ENCODE data around the gene L3MBTL3. TPM values are rescaled to one million over a fixed set of nuclear protein-coding genes. Genes with fewer than 3 reads are reported as not detected.
"Not testable (repeated sequence)": the region's sequence is repeated elsewhere in the genome, so short reads cannot be mapped to it uniquely, and the experiment has no call there.

Gene L3MBTL3
- total RNA-seq, 4 donors from 2014 or later: 2.1 to 6.1 (median 5.9) TPM

DNA sequence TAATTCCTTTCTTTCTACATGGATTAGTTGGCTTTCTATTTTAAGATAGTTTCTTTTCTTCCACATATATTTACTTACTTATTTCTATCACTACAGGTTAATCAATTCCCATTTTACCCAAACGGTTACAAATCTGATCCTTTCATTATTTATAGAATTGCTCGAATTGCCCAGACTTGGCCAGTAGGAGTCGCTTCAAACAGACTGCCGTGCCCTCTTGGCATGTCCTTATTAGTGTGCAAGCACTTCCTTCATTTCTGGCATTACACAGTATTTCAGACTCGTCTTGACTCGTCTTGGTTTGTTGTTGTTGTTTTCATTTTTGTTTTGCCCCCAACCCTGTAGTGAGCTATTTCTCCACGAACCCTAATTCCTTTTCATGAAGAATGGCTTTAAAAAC, 129.8 kb downstream of the L3MBTL3 start:
- in situ Hi-C loops (cut with MboI; ENCODE audit: low sequenced_read_pairs in 4 of 4): no loop called here
- intact Hi-C loops (cut with DNase I; ENCODE audit: low total_unique reads): no loop called here
- Histone ChIP-seq H3K36me3 (no peaks in the 10 kb centered on the region), H3K4me3 (no peak overlapping the region), H3K9me3 (no peaks in the 10 kb centered on the region), H3K27me3 (no peaks in the 10 kb centered on the region), H3K4me1 (no peaks in the 10 kb centered on the region), H3K27ac (no peak overlapping the region)
- DNase-seq: no peak
- ATAC-seq: no peak
- TF ChIP-seq, protein P1, sequence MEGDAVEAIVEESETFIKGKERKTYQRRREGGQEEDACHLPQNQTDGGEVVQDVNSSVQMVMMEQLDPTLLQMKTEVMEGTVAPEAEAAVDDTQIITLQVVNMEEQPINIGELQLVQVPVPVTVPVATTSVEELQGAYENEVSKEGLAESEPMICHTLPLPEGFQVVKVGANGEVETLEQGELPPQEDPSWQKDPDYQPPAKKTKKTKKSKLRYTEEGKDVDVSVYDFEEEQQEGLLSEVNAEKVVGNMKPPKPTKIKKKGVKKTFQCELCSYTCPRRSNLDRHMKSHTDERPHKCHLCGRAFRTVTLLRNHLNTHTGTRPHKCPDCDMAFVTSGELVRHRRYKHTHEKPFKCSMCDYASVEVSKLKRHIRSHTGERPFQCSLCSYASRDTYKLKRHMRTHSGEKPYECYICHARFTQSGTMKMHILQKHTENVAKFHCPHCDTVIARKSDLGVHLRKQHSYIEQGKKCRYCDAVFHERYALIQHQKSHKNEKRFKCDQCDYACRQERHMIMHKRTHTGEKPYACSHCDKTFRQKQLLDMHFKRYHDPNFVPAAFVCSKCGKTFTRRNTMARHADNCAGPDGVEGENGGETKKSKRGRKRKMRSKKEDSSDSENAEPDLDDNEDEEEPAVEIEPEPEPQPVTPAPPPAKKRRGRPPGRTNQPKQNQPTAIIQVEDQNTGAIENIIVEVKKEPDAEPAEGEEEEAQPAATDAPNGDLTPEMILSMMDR (IDR thresholded peaks at IDR 0.05 in 4 of 5, conservative IDR thresholded peaks at IDR 0.05 in 1 of 5): no peak
- no peak for TF ChIP-seq POLR2A (IDR thresholded peaks at IDR 0.05)

DNA sequence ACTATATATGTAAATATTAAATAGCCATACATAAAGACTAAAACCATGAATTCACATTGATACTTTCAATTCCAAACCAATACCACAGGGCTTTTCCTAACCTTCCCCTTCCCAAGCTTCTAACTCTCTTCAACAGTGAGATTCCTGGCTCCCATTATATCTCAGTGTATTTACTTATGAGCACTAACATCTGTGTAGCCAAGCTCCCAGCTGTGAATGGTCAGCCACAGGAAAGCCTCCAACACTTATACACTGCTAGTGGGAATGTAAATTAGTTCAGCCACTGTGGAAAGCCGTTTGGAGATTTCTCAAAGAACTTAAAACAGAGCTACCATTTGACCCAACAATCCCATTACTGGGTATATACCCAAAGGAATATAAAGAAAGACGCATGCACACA, 130.6 kb downstream of the L3MBTL3 start:
- H3K4me1 ChIP-seq; DNase-seq; H3K4me3 ChIP-seq; intact Hi-C loops (cut with DNase I; ENCODE audit: low total_unique reads); H3K36me3 ChIP-seq; H3K9me3 ChIP-seq; H3K27ac ChIP-seq; in situ Hi-C loops (cut with MboI; ENCODE audit: low sequenced_read_pairs in 4 of 4); ATAC-seq; H3K27me3 ChIP-seq: not testable (repeated sequence)

DNA sequence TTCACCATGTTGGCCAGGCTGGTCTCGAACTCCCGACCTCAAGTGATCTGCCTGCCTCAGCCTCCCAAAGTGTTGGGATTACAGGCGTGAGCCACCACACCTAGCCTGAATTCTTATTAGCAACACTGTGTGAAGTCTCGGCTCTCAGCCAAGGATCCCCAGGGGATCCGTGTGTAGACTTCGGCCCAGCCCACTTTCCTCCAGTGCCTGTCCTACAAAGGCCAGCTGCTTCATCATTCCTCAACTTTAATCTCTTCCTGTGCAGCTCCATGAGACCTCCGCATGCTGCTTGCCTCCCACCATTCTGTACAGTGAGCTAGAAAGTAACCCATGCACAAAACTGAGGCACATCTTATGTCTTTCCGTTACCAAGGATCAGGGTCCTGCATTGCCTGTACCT, 132.5 kb downstream of the L3MBTL3 start:
- ATAC-seq (no peak), DNase-seq (no peak)
- Histone ChIP-seq H3K4me3 (no peak overlapping the region), H3K27ac (no peak overlapping the region), H3K27me3 (no peaks in the 10 kb centered on the region), H3K4me1 (no peaks in the 10 kb centered on the region), H3K36me3 (no peaks in the 10 kb centered on the region), H3K9me3 (no peaks in the 10 kb centered on the region)
- TF ChIP-seq POLR2A (IDR thresholded peaks at IDR 0.05): no peak
- TF ChIP-seq, protein P1 (IDR thresholded peaks at IDR 0.05 in 4 of 5, conservative IDR thresholded peaks at IDR 0.05 in 1 of 5): no peak
- intact Hi-C loops (cut with DNase I; ENCODE audit: low total_unique reads): no loop called here
- in situ Hi-C loops (cut with MboI; ENCODE audit: low sequenced_read_pairs in 4 of 4): no loop called here

DNA sequence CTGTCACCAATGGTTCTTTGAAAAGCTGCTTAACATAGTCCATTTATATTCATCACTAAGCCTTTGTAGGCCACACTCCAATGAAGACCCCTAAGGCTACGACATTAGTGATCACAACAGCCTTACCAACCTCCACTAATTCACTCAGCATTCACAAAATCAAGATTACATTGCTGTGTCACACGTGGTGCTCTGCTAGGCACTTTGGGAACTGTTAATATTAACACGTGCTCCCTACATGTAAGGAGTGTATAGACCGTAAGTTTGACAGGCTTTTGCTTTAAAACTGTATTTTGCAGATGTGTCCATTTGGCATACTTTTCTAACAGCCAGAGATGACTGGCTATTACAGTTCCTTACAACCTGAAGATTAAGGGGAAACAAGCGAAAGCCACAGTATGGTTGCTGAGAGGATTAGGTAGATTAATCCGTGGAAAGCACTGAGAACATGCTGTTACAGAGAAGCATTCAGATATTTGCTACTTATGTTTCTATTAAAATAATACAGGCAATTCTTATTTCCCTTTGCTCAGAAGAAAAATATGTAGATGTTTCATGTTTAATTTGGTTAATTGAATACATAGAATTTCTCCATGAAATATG, 134.6 kb downstream of the L3MBTL3 start:
- in situ Hi-C loops (cut with MboI; ENCODE audit: low sequenced_read_pairs in 4 of 4): no loop called here
- Histone ChIP-seq H3K27me3 (no peaks in the 10 kb centered on the region), H3K4me1 (no peaks in the 10 kb centered on the region), H3K9me3 (no peaks in the 10 kb centered on the region), H3K27ac (no peak overlapping the region), H3K36me3 (no peaks in the 10 kb centered on the region), H3K4me3 (no peak overlapping the region)
- TF ChIP-seq, protein P1 (IDR thresholded peaks at IDR 0.05 in 4 of 5, conservative IDR thresholded peaks at IDR 0.05 in 1 of 5): no peak
- no peak for TF ChIP-seq POLR2A (IDR thresholded peaks at IDR 0.05)
- ATAC-seq: no peak
- no peak for DNase-seq
- intact Hi-C loops (cut with DNase I; ENCODE audit: low total_unique reads): no loop called here

DNA sequence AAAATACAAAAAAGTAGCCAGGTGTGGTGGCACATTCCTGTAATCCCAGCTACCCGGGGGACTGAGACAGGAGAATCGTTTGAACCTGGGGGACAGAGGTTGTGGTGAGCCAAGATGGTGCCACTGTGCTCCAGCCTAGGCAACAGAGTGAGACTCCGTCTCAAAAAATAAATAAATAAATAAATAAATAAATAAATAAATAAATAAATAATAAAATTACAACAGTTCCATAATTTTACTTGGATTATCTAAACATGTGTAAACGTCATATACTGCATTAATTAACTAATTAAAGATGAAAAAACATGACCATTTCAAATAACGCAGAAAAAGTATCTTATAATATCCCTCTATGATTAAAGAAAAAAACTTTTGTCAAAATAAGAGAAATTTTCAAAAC, 138.5 kb downstream of the L3MBTL3 start:
- Histone ChIP-seq H3K27ac (no peak overlapping the region), H3K36me3 (no peaks in the 10 kb centered on the region), H3K4me3 (no peak overlapping the region), H3K27me3 (no peaks in the 10 kb centered on the region), H3K4me1 (no peaks in the 10 kb centered on the region), H3K9me3 (no peaks in the 10 kb centered on the region)
- ATAC-seq (no peak), DNase-seq (no peak)
- in situ Hi-C loops (cut with MboI; ENCODE audit: low sequenced_read_pairs in 4 of 4): no loop called here
- intact Hi-C loops (cut with DNase I; ENCODE audit: low total_unique reads): no loop called here
- TF ChIP-seq POLR2A (IDR thresholded peaks at IDR 0.05): no peak
- TF ChIP-seq, protein P1 (IDR thresholded peaks at IDR 0.05 in 4 of 5, conservative IDR thresholded peaks at IDR 0.05 in 1 of 5): no peak
